ENCODE data around the gene DUOXA2. TPM values are rescaled to one million over a fixed set of nuclear protein-coding genes. Genes with fewer than 3 reads are reported as not detected.
A peak's percentile ranks its signal among the peaks of the same experiment; 100 is the strongest.

The DUOXA2 gene
- total RNA-seq, 1 donor from 2014 or later: not detected

DNA sequence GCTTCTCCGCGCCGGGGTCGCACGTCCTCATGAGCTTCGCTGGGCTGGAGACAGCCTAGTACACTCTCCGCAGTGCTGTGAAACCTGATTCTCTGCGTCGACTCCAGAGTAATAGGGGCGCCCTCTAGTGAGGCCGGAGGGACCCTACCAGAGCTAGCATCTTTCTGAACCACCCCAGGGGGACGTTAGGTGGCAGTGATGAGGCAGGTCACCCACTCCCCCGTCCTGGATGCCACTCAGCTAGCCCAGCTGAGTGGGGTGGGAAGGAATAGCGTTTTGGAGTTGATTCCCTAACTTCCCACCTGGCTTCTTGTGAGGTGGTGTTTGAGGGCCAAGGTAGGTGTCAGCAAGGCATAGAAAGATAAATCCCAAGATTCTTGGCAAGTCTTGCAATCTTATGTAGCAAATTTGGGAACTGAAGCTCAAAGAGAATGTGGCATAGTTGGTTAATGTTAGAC lies 4.0 kb downstream of the DUOXA2 start:
- Mint-ChIP-seq H3K27me3 (peaks cover 67% of the 10 kb centered on the region), H3K4me1 (ENCODE audit: low read depth) (peaks cover 9% of the 10 kb centered on the region), H3K4me3 (ENCODE audit: low read depth) (no peak overlapping the region), H3K36me3 (ENCODE audit: insufficient read depth) (no peaks in the 10 kb centered on the region), H3K27ac (peak overlapping the region; percentile 56), H3K9me3 (ENCODE audit: low read depth) (no peaks in the 10 kb centered on the region)
- DNase-seq (ENCODE audit: low spot score, unreplicated experiment): peak; percentile 84
- TF ChIP-seq, protein P1, sequence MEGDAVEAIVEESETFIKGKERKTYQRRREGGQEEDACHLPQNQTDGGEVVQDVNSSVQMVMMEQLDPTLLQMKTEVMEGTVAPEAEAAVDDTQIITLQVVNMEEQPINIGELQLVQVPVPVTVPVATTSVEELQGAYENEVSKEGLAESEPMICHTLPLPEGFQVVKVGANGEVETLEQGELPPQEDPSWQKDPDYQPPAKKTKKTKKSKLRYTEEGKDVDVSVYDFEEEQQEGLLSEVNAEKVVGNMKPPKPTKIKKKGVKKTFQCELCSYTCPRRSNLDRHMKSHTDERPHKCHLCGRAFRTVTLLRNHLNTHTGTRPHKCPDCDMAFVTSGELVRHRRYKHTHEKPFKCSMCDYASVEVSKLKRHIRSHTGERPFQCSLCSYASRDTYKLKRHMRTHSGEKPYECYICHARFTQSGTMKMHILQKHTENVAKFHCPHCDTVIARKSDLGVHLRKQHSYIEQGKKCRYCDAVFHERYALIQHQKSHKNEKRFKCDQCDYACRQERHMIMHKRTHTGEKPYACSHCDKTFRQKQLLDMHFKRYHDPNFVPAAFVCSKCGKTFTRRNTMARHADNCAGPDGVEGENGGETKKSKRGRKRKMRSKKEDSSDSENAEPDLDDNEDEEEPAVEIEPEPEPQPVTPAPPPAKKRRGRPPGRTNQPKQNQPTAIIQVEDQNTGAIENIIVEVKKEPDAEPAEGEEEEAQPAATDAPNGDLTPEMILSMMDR (IDR thresholded peaks at IDR 0.05; ENCODE audit: unreplicated experiment): peak; percentile 99

DNA sequence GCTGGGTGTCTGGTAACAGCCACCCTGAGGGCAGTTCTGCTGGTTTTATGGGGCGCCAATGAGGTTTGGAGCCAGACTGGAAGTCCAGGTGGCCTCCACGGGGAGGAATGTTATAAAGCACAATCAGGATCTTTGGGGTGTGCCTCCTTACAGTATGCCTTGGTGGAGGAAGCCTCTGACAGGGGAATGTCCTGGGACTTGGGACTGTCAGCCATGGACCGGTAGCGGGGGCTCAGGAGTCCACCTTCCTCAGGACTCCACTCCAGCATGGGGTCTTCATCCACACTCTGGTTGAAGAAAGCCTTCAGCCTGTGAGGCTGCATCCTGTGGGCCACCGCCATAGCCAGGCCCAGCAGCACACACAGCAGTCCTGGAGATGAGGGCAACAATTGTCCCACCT lies 4.9 kb downstream of the DUOXA2 start:
- Mint-ChIP-seq H3K27ac (no peak overlapping the region), H3K36me3 (ENCODE audit: insufficient read depth) (no peaks in the 10 kb centered on the region), H3K9me3 (ENCODE audit: low read depth) (no peaks in the 10 kb centered on the region), H3K27me3 (peaks cover 67% of the 10 kb centered on the region), H3K4me3 (ENCODE audit: low read depth) (no peak overlapping the region), H3K4me1 (ENCODE audit: low read depth) (peaks cover 5% of the 10 kb centered on the region)
- no peak for DNase-seq (ENCODE audit: low spot score, unreplicated experiment)
- TF ChIP-seq, protein P1 (IDR thresholded peaks at IDR 0.05; ENCODE audit: unreplicated experiment): no peak

DNA sequence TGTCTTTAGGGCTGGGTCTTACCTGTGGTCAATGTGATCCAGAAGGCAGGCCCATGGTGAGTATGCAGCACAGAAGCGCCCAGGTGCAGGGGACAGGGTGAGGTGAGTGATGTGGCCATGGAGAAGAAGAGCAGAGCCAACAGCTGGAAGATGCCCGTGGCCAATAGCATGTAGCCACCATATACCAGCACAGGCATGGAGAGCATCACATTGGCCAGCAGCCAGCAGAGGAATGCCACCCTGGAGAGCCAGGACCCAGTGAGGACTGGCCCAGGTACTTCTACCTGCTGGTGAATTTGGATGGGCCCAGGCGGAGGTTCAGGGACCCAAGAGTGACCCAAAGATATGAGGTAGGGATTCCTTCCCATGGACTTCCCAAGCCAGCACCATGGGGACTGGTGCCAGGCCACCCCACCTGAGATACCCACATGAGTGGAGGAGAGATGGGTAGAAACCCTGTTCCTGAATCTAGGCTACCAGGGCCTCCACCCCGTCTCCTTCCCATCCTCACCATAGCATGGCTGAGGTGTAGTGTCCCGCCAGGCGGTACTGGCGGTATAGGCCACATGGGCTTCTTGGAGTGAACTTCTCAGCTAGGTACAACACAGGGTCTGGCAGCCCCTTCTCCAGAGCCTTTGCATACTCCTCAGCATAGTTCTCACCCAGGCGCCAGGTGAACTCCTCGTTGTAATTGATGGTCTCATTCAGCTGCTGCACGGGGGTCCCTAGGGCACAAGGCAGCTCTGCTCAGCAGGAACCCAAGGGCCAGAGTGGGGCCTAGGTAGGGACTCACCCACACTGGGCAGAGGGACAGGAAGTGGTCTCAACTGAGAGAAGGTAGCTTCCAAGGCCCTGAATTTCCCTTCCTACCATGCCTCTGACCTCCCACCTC lies 6.2 kb downstream of the DUOXA2 start:
- no peaks in the 10 kb centered on the region for H3K9me3 Mint-ChIP-seq (ENCODE audit: low read depth)
- H3K4me1 Mint-ChIP-seq (ENCODE audit: low read depth): peaks cover 1% of the 10 kb centered on the region
- H3K27me3 Mint-ChIP-seq: peaks cover 63% of the 10 kb centered on the region
- H3K27ac Mint-ChIP-seq: no peak overlapping the region
- no peak overlapping the region for H3K4me3 Mint-ChIP-seq (ENCODE audit: low read depth)
- no peaks in the 10 kb centered on the region for H3K36me3 Mint-ChIP-seq (ENCODE audit: insufficient read depth)
- no peak for DNase-seq (ENCODE audit: low spot score, unreplicated experiment)
- TF ChIP-seq, protein P1 (IDR thresholded peaks at IDR 0.05; ENCODE audit: unreplicated experiment): no peak

DNA sequence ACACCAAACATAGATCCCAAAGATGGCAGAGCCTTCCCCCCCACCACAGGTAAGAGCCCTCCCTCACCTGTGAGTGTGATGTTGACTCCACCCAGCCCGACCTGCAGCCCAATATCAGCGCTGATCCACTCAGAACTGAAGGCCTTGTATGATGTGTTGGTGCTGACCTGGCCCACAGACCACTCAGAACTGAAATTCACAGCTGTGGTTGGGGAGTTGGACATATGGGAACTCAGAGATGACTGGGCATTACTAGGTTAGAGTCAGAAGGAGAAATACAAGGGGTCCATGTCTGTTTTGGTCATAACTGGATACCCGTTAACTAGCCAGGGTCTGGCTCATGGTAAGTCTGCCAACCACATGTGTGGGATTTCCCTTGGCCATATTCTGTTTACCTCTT lies 6.9 kb downstream of the DUOXA2 start:
- Mint-ChIP-seq H3K27ac (no peak overlapping the region), H3K4me1 (ENCODE audit: low read depth) (peaks cover 1% of the 10 kb centered on the region), H3K27me3 (peaks cover 63% of the 10 kb centered on the region), H3K4me3 (ENCODE audit: low read depth) (no peak overlapping the region), H3K9me3 (ENCODE audit: low read depth) (no peaks in the 10 kb centered on the region), H3K36me3 (ENCODE audit: insufficient read depth) (no peaks in the 10 kb centered on the region)
- no peak for DNase-seq (ENCODE audit: low spot score, unreplicated experiment)
- TF ChIP-seq, protein P1 (IDR thresholded peaks at IDR 0.05; ENCODE audit: unreplicated experiment): no peak

DNA sequence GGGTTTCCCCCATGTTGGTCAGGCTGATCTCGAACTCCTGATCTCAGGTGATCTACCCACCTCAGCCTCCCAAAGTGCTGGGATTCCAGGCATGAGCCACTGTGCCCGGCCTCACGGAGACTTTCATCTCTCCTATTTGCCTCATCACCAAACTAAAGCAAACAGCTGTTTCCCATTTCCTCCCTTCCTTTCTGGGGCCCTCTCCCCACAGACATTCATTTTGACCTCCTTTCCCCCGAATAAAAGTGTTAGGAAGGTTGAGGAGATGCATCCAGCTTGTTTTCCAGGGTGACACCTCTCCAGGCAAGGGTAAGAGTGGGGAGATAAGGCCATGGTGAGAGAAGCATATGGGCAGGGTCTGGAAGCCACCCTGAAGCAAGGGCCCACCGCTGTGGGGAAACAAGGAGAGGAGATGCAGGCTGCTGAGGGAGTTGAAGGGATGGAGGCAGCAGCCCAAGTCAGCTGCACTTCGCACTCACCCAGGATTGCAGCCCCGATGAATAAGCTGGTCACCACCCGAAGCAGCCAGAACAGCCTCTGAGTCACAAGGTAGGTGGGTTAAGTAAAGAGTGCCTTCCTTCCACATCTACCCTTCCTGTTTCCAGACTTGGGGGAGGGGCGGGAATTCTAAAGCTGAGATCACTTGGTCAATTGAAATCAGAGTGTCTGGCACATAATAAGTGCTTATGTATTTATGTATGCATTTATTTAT lies 7.7 kb downstream of the DUOXA2 start:
- no peaks in the 10 kb centered on the region for H3K9me3 Mint-ChIP-seq (ENCODE audit: low read depth)
- H3K4me3 Mint-ChIP-seq (ENCODE audit: low read depth): no peak overlapping the region
- TF ChIP-seq, protein P1 (IDR thresholded peaks at IDR 0.05; ENCODE audit: unreplicated experiment): no peak
- peaks cover 1% of the 10 kb centered on the region for H3K4me1 Mint-ChIP-seq (ENCODE audit: low read depth)
- H3K36me3 Mint-ChIP-seq (ENCODE audit: insufficient read depth): no peaks in the 10 kb centered on the region
- no peak overlapping the region for H3K27ac Mint-ChIP-seq
- H3K27me3 Mint-ChIP-seq: peaks cover 64% of the 10 kb centered on the region
- no peak for DNase-seq (ENCODE audit: low spot score, unreplicated experiment)
